Subcutaneous adipose tissue (tissue), 4 donors: Measurements from ENCODE around the gene MNX1. TPM values are rescaled to one million over a fixed set of nuclear protein-coding genes. Genes with fewer than 3 reads are reported as not detected.

ENCODE experiments used
- total RNA-seq, 4 donors: library from RNA; depleted of rRNA; stranded (reverse); fragments of >200 nt; gene quantifications; one replicate each; pipeline ENCODE4 v1.1.0, GENCODE V29; 2016
- TF ChIP-seq, protein P1 (sequence below): fragments of 450-650 bp; IDR thresholded peaks from one replicate; pipeline ENCODE4 v1.5.1; 2016; ENCODE audit warnings: low read depth, mild to moderate bottlenecking, control low read depth, antibody characterized with exemption, moderate library complexity

The MNX1 gene
- total RNA-seq, 4 donors from 2014 or later = 0.17 TPM; not detected in 3

DNA sequence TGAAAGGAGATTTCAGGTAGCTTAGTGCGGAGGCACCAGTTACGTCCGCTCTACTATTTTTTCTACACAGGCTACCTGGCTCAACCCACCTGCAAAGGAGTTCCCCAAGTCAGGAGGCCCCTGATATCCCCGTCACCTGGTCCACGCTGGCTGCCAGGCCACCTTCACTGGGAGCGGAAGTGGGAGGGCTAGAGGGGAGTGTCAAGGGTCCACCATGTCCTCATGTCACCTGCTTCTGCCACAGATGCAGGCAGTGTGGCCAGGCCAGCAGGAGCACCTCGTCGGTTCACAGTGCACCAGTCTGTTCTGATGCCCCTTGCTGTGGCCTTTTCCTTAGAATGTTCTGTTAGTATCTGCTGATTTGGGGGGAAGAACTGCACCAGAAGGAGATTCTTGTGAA, 44.1 kb downstream of the MNX1 start:
- TF ChIP-seq, protein P1, sequence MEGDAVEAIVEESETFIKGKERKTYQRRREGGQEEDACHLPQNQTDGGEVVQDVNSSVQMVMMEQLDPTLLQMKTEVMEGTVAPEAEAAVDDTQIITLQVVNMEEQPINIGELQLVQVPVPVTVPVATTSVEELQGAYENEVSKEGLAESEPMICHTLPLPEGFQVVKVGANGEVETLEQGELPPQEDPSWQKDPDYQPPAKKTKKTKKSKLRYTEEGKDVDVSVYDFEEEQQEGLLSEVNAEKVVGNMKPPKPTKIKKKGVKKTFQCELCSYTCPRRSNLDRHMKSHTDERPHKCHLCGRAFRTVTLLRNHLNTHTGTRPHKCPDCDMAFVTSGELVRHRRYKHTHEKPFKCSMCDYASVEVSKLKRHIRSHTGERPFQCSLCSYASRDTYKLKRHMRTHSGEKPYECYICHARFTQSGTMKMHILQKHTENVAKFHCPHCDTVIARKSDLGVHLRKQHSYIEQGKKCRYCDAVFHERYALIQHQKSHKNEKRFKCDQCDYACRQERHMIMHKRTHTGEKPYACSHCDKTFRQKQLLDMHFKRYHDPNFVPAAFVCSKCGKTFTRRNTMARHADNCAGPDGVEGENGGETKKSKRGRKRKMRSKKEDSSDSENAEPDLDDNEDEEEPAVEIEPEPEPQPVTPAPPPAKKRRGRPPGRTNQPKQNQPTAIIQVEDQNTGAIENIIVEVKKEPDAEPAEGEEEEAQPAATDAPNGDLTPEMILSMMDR = no peak

DNA sequence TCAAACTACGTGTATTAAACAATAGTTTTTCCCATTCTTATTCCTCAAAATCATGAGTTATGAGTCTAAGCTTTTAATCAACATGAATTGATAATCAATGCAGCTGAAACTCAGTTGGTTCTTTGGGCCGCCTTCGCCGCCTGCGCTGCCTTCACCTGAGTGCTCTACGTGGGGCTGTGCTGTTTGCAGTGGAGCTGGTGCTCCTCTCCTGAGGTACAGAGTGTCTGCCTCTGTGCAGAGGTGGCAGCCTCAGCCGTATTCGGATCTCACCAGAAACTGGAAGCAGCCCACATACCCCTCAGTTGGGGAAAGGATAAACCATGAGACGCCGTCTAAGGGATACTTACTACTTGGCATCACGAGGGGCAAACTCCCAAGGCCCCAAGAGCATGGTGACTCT, 45.5 kb downstream of the MNX1 start:
- TF ChIP-seq, protein P1 = no peak

DNA sequence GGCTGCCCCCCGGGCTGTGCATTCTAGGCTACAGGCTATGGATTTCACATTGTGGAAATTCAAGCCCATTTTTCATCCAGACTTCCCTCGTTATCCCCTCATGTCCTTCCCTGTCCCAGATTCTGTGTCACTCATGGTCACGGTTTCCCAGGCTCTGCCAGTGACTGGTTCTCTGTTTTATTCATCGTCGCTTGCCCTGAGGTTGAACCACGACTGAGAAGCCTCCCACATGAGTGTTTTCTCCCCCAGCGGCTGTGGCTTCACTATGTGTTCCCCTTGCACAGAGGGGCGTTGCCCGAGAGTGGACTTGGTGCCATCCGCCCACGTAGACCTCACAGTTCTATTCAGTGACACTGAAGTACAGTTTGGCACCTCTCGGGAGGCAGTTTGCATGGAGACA, 47.0 kb downstream of the MNX1 start:
- TF ChIP-seq, protein P1 = no peak

DNA sequence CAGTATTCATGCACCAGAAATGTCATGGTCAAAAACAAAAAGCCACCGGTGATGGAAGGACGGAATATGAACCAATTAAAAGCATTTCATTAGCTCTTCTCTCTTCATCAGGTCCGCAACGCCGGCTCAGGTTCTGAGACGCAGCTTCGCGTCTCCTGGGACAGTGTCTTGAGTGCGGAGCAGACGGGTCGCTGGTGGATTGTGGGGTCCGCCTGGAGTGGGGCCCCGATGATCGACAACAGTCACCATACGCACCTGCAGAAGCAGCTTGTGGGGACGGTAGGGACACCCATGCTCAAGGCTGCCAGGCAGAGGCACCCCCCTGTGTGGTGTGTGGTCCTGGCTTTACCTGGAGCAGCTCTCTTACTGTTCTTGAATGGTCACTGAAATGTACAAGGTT, 47.6 kb downstream of the MNX1 start:
- TF ChIP-seq, protein P1 = no peak

DNA sequence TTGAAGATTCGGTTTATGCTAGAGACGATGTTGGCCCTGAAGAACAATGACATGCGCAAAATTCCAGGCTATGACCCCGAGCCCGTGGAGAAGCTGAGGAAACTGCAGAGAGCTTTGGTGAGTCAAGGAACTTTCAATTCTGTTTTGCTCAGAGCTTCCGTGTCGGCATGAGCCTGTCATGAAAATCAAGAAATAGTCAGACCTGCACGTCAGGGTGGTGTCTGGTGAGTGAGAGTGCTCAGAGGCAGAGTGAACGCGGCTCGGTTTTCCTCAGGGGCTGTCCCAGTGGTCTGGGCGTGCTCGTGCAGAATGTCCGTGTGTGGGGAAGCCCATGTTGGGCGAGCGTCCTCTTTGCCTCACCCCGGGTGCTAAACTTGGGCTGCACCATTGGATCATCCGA, 48.3 kb downstream of the MNX1 start:
- TF ChIP-seq, protein P1 = no peak

DNA sequence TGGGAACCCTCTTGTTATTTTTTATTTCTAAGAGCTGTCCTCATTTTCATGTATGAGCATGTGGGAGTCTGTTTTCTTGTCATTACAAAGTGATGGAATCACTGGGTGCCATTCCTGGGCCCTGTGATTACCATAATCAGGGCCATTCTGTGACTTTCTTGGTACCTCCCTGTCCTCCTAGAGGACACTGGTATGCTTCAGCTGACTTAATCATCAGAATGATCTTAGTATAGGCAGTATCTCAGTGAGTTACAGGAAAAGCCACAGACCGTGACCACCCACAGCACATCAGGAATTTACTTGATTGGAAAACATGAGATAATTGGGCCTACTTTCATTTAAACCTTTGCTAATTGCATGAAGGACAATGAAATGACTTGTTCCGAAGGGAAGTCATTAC, 53.7 kb downstream of the MNX1 start:
- TF ChIP-seq, protein P1 = no peak

DNA sequence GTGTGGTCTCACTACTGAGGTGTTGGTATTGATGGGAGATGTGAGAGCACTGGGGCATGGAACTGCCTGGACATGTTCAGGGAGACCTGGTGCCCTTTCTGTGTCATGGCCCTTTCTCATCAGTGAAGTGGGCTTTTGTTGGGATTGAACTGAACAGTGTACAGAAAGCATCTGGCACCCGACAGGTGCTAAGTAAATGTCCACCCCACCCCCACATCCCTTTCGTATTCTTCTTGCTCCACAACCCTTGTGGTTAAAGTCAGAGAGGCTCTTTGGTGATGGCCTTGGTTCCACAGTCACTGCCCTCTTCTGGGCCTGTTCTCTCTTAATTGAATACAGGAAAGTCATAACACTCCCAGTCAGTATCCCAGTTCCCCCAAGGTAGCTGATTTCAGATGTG, 55.5 kb downstream of the MNX1 start:
- TF ChIP-seq, protein P1 = no peak

Other genes starting within 250 kb of the MNX1 start
- 10 to 100 TPM; 52.2 to 79.9 (median 62.5) TPM for gene LMBR1, start 117.5 kb downstream of the MNX1 start, total RNA-seq
- 10 to 100 TPM; 12.7 to 25.1 (median 18.7) TPM for gene NOM1, start 61.0 kb downstream of the MNX1 start, total RNA-seq
- 10 to 100 TPM; 62.6 to 91.8 (median 73.7) TPM for gene UBE3C, start 128.3 kb upstream of the MNX1 start, total RNA-seq